ENCODE results near the gene SDHB. TPM values are rescaled to one million over a fixed set of nuclear protein-coding genes. Genes with fewer than 3 reads are reported as not detected.

SDHB gene
- total RNA-seq, 2 donors from 2014 or later: 38.9 to 59.4 TPM

- intact Hi-C loops (cut with DNase I): no loop called here
- Histone ChIP-seq H3K27ac (no peak overlapping the region), H3K4me3 (no peak overlapping the region), H3K4me1 (no peaks in the 10 kb centered on the region), H3K27me3 (no peaks in the 10 kb centered on the region), H3K9me3 (no peaks in the 10 kb centered on the region), H3K36me3 (replicated peaks in 1 of 2; ENCODE audit: insufficient read depth in 1 of 2, low read depth in 2 of 2) (no peaks in the 10 kb centered on the region)
- DNase-seq (no peak), ATAC-seq (no peak)
- TF ChIP-seq POLR2A (IDR thresholded peaks at IDR 0.05) (no peak), CTCF (IDR thresholded peaks at IDR 0.05) (no peak)
- 73 to 79% methylated on average over 10 to 12 of the region's 13 CpGs for WGBS, 2 donors
These were observed 44.9 kb upstream of the SDHB start for GRCh38 chr1:17098446-17099317.

GRCh38 chr1:17097787-17098186 is 44.0 kb upstream of the SDHB start:
- 55 to 56% methylated on average over 12 to 14 of the region's 14 CpGs for whole genome bisulfite sequencing, 2 donors
- Histone ChIP-seq H3K9me3 (no peaks in the 10 kb centered on the region), H3K4me1 (no peaks in the 10 kb centered on the region), H3K4me3 (no peak overlapping the region), H3K27me3 (no peaks in the 10 kb centered on the region), H3K27ac (no peak overlapping the region), H3K36me3 (replicated peaks in 1 of 2; ENCODE audit: insufficient read depth in 1 of 2, low read depth in 2 of 2) (no peaks in the 10 kb centered on the region)
- DNase-seq (no peak), ATAC-seq (no peak)
- no peak for TF ChIP-seq POLR2A (IDR thresholded peaks at IDR 0.05)
- no peak for TF ChIP-seq CTCF (IDR thresholded peaks at IDR 0.05)
- intact Hi-C loops (cut with DNase I): no loop called here

GRCh38 chr1:17097147-17097546 is 43.3 kb upstream of the SDHB start:
- Histone ChIP-seq H3K27ac (no peak overlapping the region), H3K36me3 (replicated peaks in 1 of 2; ENCODE audit: insufficient read depth in 1 of 2, low read depth in 2 of 2) (no peaks in the 10 kb centered on the region), H3K9me3 (no peaks in the 10 kb centered on the region), H3K4me3 (no peak overlapping the region), H3K4me1 (no peaks in the 10 kb centered on the region), H3K27me3 (no peaks in the 10 kb centered on the region)
- TF ChIP-seq POLR2A (IDR thresholded peaks at IDR 0.05) (no peak), CTCF (IDR thresholded peaks at IDR 0.05) (no peak)
- intact Hi-C loops (cut with DNase I): no loop called here
- DNase-seq (no peak), ATAC-seq (no peak)
- 90 to 91% methylated on average over 5 to 8 of the region's 8 CpGs for WGBS, 2 donors

GRCh38 chr1:17096584-17096983 is 42.8 kb upstream of the SDHB start:
- ATAC-seq (no peak), DNase-seq (no peak)
- TF ChIP-seq POLR2A (IDR thresholded peaks at IDR 0.05): no peak
- Histone ChIP-seq H3K27me3 (no peaks in the 10 kb centered on the region), H3K9me3 (no peaks in the 10 kb centered on the region), H3K4me1 (peaks cover 1% of the 10 kb centered on the region), H3K4me3 (no peak overlapping the region), H3K27ac (no peak overlapping the region), H3K36me3 (replicated peaks in 1 of 2; ENCODE audit: insufficient read depth in 1 of 2, low read depth in 2 of 2) (no peaks in the 10 kb centered on the region)
- 0% methylated on average over 1 of the region's 1 CpG for WGBS, 2 donors
- intact Hi-C loops (cut with DNase I): no loop called here

GRCh38 chr1:17095141-17095540 is 41.3 kb upstream of the SDHB start:
- no peaks in the 10 kb centered on the region for H3K36me3 ChIP-seq (replicated peaks in 1 of 2; ENCODE audit: insufficient read depth in 1 of 2, low read depth in 2 of 2)
- H3K27ac ChIP-seq: no peak overlapping the region
- no peak for TF ChIP-seq CTCF (IDR thresholded peaks at IDR 0.05)
- TF ChIP-seq POLR2A (IDR thresholded peaks at IDR 0.05): no peak
- no peak for DNase-seq
- no peak overlapping the region for H3K4me3 ChIP-seq
- peaks cover 12% of the 10 kb centered on the region for H3K4me1 ChIP-seq
- no peaks in the 10 kb centered on the region for H3K27me3 ChIP-seq
- no peaks in the 10 kb centered on the region for H3K9me3 ChIP-seq
- 38 to 41% methylated on average over 4 of the region's 4 CpGs for WGBS, 2 donors
- intact Hi-C loops (cut with DNase I): no loop called here
- no peak for ATAC-seq

All from body of pancreas (tissue), 4 donors.